ENCODE data around the gene ENOX1. TPM values are rescaled to one million over a fixed set of nuclear protein-coding genes. Genes with fewer than 3 reads are reported as not detected.
"Not testable (repeated sequence)": the region's sequence is repeated elsewhere in the genome, so short reads cannot be mapped to it uniquely, and the experiment has no call there.

ENOX1 gene
- total RNA-seq, 1 donor from 2014 or later, result 3.0 TPM

DNA sequence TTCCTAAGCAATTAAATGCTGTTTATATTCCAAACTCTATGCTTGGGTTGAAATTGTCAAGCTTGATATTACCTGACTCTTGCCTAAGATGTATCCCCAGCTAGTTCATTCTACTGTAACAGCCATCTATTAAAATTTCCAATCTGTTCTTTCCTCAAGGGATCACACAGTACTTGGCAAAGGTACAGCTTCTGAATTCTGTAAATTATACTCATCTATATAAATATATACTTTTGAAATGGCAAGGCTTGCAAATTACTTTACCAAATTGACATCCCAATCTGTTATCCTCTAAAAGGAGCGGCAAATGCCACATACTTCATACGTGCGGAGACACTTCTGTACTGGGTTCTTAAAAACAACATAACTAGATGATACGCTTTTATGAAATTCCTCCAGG is 433.1 kb downstream of the ENOX1 start:
- no peaks in the 10 kb centered on the region for H3K36me3 Mint-ChIP-seq
- no peaks in the 10 kb centered on the region for H3K9me3 Mint-ChIP-seq
- no peak overlapping the region for H3K4me3 Mint-ChIP-seq
- no peak for DNase-seq (ENCODE audit: low spot score in 2 of 2, unreplicated experiment in 2 of 2)
- H3K27me3 Mint-ChIP-seq (ENCODE audit: low read depth), result no peaks in the 10 kb centered on the region
- H3K4me1 Mint-ChIP-seq, result peaks cover 26% of the 10 kb centered on the region
- TF ChIP-seq, protein P1, sequence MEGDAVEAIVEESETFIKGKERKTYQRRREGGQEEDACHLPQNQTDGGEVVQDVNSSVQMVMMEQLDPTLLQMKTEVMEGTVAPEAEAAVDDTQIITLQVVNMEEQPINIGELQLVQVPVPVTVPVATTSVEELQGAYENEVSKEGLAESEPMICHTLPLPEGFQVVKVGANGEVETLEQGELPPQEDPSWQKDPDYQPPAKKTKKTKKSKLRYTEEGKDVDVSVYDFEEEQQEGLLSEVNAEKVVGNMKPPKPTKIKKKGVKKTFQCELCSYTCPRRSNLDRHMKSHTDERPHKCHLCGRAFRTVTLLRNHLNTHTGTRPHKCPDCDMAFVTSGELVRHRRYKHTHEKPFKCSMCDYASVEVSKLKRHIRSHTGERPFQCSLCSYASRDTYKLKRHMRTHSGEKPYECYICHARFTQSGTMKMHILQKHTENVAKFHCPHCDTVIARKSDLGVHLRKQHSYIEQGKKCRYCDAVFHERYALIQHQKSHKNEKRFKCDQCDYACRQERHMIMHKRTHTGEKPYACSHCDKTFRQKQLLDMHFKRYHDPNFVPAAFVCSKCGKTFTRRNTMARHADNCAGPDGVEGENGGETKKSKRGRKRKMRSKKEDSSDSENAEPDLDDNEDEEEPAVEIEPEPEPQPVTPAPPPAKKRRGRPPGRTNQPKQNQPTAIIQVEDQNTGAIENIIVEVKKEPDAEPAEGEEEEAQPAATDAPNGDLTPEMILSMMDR (IDR thresholded peaks at IDR 0.05; ENCODE audit: unreplicated experiment), result no peak
- H3K27ac Mint-ChIP-seq, result no peak overlapping the region

DNA sequence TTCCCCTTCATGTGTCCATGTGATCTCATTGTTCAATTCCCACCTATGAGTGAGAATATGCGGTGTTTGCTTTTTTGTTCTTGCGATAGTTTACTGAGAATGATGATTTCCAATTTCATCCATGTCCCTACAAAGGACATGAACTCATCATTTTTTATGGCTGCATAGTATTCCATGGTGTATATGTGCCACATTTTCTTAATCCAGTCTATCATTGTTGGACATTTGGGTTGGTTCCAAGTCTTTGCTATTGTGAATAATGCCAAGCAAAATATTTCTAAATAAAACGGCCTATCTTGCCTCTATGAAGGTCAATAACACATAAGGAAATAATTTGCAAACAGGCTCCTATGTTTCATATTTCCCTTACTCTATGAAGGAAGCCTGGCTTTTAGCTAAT is 435.2 kb downstream of the ENOX1 start:
- H3K4me3 Mint-ChIP-seq; H3K27me3 Mint-ChIP-seq (ENCODE audit: low read depth); H3K9me3 Mint-ChIP-seq; H3K36me3 Mint-ChIP-seq; H3K27ac Mint-ChIP-seq; DNase-seq (ENCODE audit: low spot score in 2 of 2, unreplicated experiment in 2 of 2): not testable (repeated sequence)
- peaks cover 38% of the 10 kb centered on the region for H3K4me1 Mint-ChIP-seq

DNA sequence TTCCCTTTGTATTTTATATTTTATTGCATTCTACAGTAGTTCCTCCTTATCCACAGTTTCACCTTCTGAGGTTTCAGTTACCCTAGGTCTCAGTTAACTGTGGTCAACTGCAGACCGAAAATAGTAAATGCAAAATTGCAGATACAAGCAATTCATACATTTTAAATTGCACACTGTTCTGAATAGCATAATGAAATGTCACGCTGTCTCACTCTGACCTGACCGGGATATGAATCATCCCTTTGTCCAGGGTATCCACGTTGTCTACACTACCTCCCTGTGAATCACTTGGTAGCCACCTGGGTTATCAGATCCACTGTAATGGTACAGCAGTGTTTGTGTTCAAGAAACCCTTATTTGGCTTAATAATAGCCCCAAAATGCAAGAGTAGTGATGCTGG is 438.4 kb downstream of the ENOX1 start:
- Mint-ChIP-seq H3K9me3 (no peaks in the 10 kb centered on the region), H3K4me1 (peaks cover 51% of the 10 kb centered on the region), H3K36me3 (no peaks in the 10 kb centered on the region), H3K27me3 (ENCODE audit: low read depth) (no peaks in the 10 kb centered on the region), H3K4me3 (no peak overlapping the region), H3K27ac (no peak overlapping the region)
- TF ChIP-seq, protein P1 (IDR thresholded peaks at IDR 0.05; ENCODE audit: unreplicated experiment), result no peak
- DNase-seq (ENCODE audit: low spot score in 2 of 2, unreplicated experiment in 2 of 2), result no peak

DNA sequence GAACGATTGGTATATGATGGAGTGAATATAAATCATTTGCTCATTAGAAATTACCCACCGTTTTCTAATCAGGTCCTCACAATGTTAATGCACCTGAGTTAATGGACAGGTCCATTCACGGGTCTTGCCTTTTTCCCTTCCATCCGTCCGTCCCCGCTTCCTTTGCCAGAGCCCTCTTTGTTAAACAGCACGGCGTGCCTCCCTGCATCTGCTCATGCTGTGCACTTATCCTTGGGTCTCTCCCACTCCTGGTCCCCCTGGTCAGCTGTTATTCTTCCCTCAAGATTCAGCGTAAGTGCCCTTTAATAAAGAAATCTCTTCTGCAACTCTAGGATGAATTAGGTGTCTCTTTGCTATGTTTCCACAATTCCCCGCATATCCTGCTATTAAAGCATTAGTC is 438.9 kb downstream of the ENOX1 start:
- Mint-ChIP-seq H3K27ac (peak overlapping the region; percentile 13), H3K27me3 (ENCODE audit: low read depth) (no peaks in the 10 kb centered on the region), H3K4me1 (peaks cover 51% of the 10 kb centered on the region), H3K4me3 (peak overlapping the region; percentile 25), H3K9me3 (no peaks in the 10 kb centered on the region), H3K36me3 (no peaks in the 10 kb centered on the region)
- TF ChIP-seq, protein P1 (IDR thresholded peaks at IDR 0.05; ENCODE audit: unreplicated experiment), result no peak
- DNase-seq (ENCODE audit: low spot score in 2 of 2, unreplicated experiment in 2 of 2), result no peak

DNA sequence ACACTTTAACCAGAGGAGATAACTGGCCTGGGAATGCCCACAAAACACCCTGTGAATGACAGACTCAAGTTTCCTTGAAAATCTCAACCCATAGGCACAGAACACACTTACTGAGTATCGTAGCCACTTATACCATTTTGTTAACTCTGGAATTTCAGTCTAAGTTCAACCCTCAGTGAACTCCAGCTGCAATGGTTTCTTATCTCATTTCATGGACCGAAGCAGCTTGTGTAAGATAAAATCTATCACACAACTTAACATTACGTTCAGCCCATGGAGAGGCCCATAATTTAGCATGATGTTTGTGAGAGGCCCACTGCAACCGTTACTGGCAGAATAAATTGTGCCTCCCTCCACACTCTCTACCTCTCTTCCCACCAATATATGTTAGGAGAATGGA is 440.3 kb downstream of the ENOX1 start:
- H3K27me3 Mint-ChIP-seq (ENCODE audit: low read depth), result no peaks in the 10 kb centered on the region
- no peak for DNase-seq (ENCODE audit: low spot score in 2 of 2, unreplicated experiment in 2 of 2)

DNA sequence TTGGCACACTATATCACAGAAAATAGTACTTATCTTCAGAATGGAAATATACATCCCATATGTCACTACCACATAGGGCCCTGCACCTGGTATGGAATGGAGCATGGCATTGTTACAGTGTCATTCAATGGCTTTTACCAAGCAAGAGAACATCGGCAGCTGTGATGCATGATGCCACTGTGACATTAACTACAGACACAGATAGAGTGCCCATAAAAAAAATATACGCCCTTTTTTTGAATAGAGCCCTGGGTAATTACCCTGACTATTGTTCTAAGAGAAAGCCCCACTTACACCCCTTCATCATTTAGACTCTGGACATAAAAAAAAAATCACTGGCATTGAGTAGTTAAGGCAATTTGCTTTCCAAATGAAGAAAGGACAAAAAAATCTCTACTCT is 443.1 kb downstream of the ENOX1 start:
- TF ChIP-seq, protein P1 (IDR thresholded peaks at IDR 0.05; ENCODE audit: unreplicated experiment), result no peak
- H3K27me3 Mint-ChIP-seq (ENCODE audit: low read depth), result no peaks in the 10 kb centered on the region
- H3K36me3 Mint-ChIP-seq, result no peaks in the 10 kb centered on the region
- no peaks in the 10 kb centered on the region for H3K9me3 Mint-ChIP-seq
- H3K27ac Mint-ChIP-seq, result no peak overlapping the region
- peaks cover 39% of the 10 kb centered on the region for H3K4me1 Mint-ChIP-seq
- no peak for DNase-seq (ENCODE audit: low spot score in 2 of 2, unreplicated experiment in 2 of 2)
- no peak overlapping the region for H3K4me3 Mint-ChIP-seq

More for the DNA sequence above, 440.3 kb downstream of the ENOX1 start:
- no peak overlapping the region for H3K4me3 Mint-ChIP-seq
- peak overlapping the region; percentile 43 for H3K27ac Mint-ChIP-seq
- peaks cover 45% of the 10 kb centered on the region for H3K4me1 Mint-ChIP-seq
- TF ChIP-seq, protein P1 (IDR thresholded peaks at IDR 0.05; ENCODE audit: unreplicated experiment), result no peak
- H3K36me3 Mint-ChIP-seq, result no peaks in the 10 kb centered on the region
- H3K9me3 Mint-ChIP-seq, result no peaks in the 10 kb centered on the region

All from mesothelial cell of epicardium (in vitro differentiated cells).